HepG2 (cell line): ENCODE measurements around the gene KRT40. TPM values are rescaled to one million over a fixed set of nuclear protein-coding genes. Genes with fewer than 3 reads are reported as not detected.
A peak's percentile ranks its signal among the peaks of the same experiment; 100 is the strongest.

ENCODE experiments used
- BORCS8-MEF2B ChIP-seq: sonication (generic); formaldehyde crosslinking; IDR thresholded peaks from 2 replicates; pipeline ENCODE4 v1.8.0; 2022; ENCODE audit warnings: mild to moderate bottlenecking, missing genetic modification reagents
- CSRNP1 ChIP-seq: sonication (generic); formaldehyde crosslinking; IDR thresholded peaks from 2 replicates; pipeline ENCODE4 v1.8.1; 2023; ENCODE audit warnings: mild to moderate bottlenecking, missing genetic modification reagents
- FOXA3 ChIP-seq: IDR thresholded peaks from 2 replicates; pipeline ENCODE4 v1.6.1; 2016; ENCODE audit warnings: missing genetic modification reagents, missing compliant biosample characterization
- JUN ChIP-seq: sonication (generic); formaldehyde crosslinking; IDR thresholded peaks from 2 replicates; pipeline ENCODE4 v1.4.0; 2020; ENCODE audit warnings: mild to moderate bottlenecking, missing genetic modification reagents
- MEIS1 ChIP-seq: sonication (generic); formaldehyde crosslinking; IDR thresholded peaks from 2 replicates; pipeline ENCODE4 v1.9.0; 2021; ENCODE audit warnings: mild to moderate bottlenecking, missing genetic modification reagents, moderate library complexity, borderline replicate concordance
- MXD1 ChIP-seq: sonication (generic); formaldehyde crosslinking; IDR thresholded peaks from 2 replicates; pipeline ENCODE4 v1.4.0; 2020; ENCODE audit warnings: mild to moderate bottlenecking, missing genetic modification reagents
- NCOA2 ChIP-seq: sonication (generic); formaldehyde crosslinking; IDR thresholded peaks from 2 replicates; pipeline ENCODE4 v1.8.0; 2022; ENCODE audit warnings: inconsistent platforms
- PRDM15 ChIP-seq: sonication (generic); formaldehyde crosslinking; IDR thresholded peaks from 2 replicates; pipeline ENCODE4 v1.4.0; 2020; ENCODE audit warnings: missing genetic modification reagents
- SAP130 ChIP-seq: IDR thresholded peaks from 2 replicates; pipeline ENCODE4 v1.6.1; 2016; ENCODE audit warnings: low read depth
- SNRNP70 ChIP-seq: fragments of 200-400 bp; formaldehyde crosslinking; IDR thresholded peaks from 2 replicates; pipeline ENCODE4 v1.6.1; 2017; ENCODE audit warnings: mild to moderate bottlenecking, low read depth, low read length, moderate library complexity
- TCF7 ChIP-seq: sonication (generic); IDR thresholded peaks from 2 replicates; pipeline ENCODE4 v1.6.1; 2016; ENCODE audit warnings: antibody characterized with exemption, low read depth
- U2AF1 ChIP-seq: fragments of 200-400 bp; formaldehyde crosslinking; optimal IDR thresholded peaks from 2 replicates; pipeline ENCODE3; 2017; ENCODE audit warnings: mild to moderate bottlenecking, low read depth, low read length
- ZBTB25 ChIP-seq: IDR thresholded peaks from 2 replicates; pipeline ENCODE4 v1.6.1; 2018; ENCODE audit warnings: missing genetic modification reagents
- ZNF230 ChIP-seq: sonication (generic); formaldehyde crosslinking; IDR thresholded peaks from 2 replicates; pipeline ENCODE4 v1.4.0; 2020; ENCODE audit warnings: mild to moderate bottlenecking, missing genetic modification reagents
- ZNF292 ChIP-seq: sonication (generic); formaldehyde crosslinking; IDR thresholded peaks from 2 replicates; pipeline ENCODE4 v1.8.1; 2022; ENCODE audit warnings: mild to moderate bottlenecking, low read depth, missing genetic modification reagents, borderline replicate concordance
- ZNF367 ChIP-seq: sonication (generic); formaldehyde crosslinking; IDR thresholded peaks from 2 replicates; pipeline ENCODE4 v1.4.0; 2020; ENCODE audit warnings: missing genetic modification reagents, borderline replicate concordance
- ZNF503 ChIP-seq: sonication (generic); formaldehyde crosslinking; IDR thresholded peaks from 2 replicates; pipeline ENCODE4 v1.4.0; 2020; ENCODE audit warnings: missing genetic modification reagents
- ZNF577 ChIP-seq: sonication (generic); formaldehyde crosslinking; IDR thresholded peaks from 2 replicates; pipeline ENCODE4 v1.4.0; 2020; ENCODE audit warnings: mild to moderate bottlenecking, low read depth, missing genetic modification reagents, borderline replicate concordance
- ZNF644 ChIP-seq: IDR thresholded peaks from 2 replicates; pipeline ENCODE4 v1.6.1; 2016; ENCODE audit warnings: low read depth
- polyA plus RNA-seq, 8 experiments: library from polyadenylated mRNA; depleted of rRNA in 3 of 8; stranded (reverse) in 7 of 8; unstranded in 1 of 8; fragments of >200 nt; fragmentation: Illumina TruSeq in 4 of 8; extraction: Trizol in 4 of 8; gene quantifications; 2 replicates each; pipeline versions ENCODE4 v1.2.1 to v1.2.3, GENCODE V29; 2011 to 2016; ENCODE audit warnings: low read depth in 4 of 8, missing spikeins in 1 of 8, mixed read lengths in 1 of 8; ENCODE audit not compliant: insufficient read depth in 1 of 8
- total RNA-seq, 5 experiments: library from RNA; depleted of rRNA; stranded (reverse); fragments of >200 nt; fragmentation: Illumina TruSeq; extraction: Trizol; gene quantifications; 2 replicates each; pipeline ENCODE4 v1.2.3, GENCODE V29; 2016; ENCODE audit warnings: low read depth in 1 of 5

The KRT40 gene
- total and polyA plus RNA-seq, 2 of the 13 experiments (the other 11 are each of a cell fraction or from before 2014, with no cell fraction given) = not detected

DNA sequence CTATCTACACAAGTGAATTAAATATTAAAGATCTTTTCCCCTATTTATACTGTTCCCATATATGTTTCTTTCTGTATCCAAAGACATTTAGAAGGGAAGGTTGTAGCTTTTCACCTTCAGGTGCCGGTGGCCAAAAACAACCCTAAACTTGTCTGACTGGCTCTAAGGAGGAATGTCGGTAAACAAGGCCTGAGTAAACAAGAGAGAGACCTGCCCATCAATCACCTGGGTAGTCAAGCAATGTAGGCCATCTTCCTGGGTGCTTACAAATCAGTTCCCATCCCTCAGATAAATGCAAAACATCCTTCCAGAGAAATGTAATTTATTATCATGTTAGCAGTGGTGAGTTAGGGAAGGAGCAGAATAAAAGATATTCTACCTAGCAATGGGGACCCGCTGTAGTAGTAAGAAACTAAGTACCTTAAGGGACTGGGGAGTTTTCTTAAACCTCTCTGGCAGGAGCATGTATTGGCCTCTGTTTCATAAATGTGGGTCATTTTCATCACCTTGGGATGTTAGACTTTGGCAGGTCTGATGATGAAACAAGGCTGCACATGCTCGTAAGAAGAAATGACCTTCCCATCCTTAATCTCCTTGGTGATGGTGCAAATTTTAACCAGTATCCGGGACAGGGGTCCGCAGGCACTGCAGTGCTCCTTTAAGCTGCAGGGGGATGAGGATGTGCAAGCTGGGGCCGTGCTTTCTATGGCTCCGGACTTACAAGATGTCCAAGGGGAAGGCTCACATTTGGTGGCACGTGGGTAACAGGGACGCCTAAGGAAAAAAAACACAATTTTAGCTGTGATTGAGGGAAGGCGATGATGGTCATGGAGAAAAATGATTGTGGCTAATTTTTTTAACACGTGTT, 25.8 kb downstream of the KRT40 start (continued):
- TF ChIP-seq ZNF577 (CRISPR knock-in tag) (0 out of 2 replicates have a peak, but pooled peaks have one; percentile 21), ZNF503 (CRISPR knock-in tag) (peak; percentile 90), SAP130 (peak; percentile 85), JUN (CRISPR knock-in tag) (peak; percentile 57; the same call in 1 of the 2 replicates), ZBTB25 (CRISPR knock-in tag) (no peak), ZNF292 (CRISPR knock-in tag) (no peak), MXD1 (CRISPR knock-in tag) (no peak), MEIS1 (peak; percentile 100), ZNF230 (CRISPR knock-in tag) (no peak), NCOA2 (CRISPR knock-in tag) (peak; percentile 91), ZNF644 (CRISPR knock-in tag) (peak; percentile 84), TCF7 (peak; percentile 86), CSRNP1 (no peak), FOXA3 (peak; percentile 100), BORCS8-MEF2B (CRISPR knock-in tag) (peak; percentile 52; the same call in 1 of the 2 replicates), SNRNP70 (no peak), U2AF1 (no peak), PRDM15 (CRISPR knock-in tag) (peak; percentile 61; the same call in 1 of the 2 replicates), ZNF367 (CRISPR knock-in tag) (no peak)
